Body of pancreas (tissue), 4 donors: ENCODE results near the gene TOP2A.

ENCODE experiments used
- CTCF ChIP-seq, 7 experiments: fragments of 450-650 bp in 4 of 7; fragments of 200-600 bp in 3 of 7; sonication (generic) in 3 of 7; IDR thresholded peaks; one replicate each; pipeline ENCODE4 v1.5.1; 2016 to 2019; ENCODE audit warnings: antibody characterized with exemption in 7 of 7
- POLR2A ChIP-seq, 3 donors: fragments of 450-650 bp; IDR thresholded peaks; one replicate each; pipeline ENCODE4 v1.6.1; 2016; ENCODE audit warnings: antibody characterized with exemption in 3 of 3, mild to moderate bottlenecking in 2 of 3

- TF ChIP-seq CTCF (IDR thresholded peaks at IDR 0.05) (no peak), POLR2A (IDR thresholded peaks at IDR 0.05) (no peak)
Measured at GRCh38 chr17:40452216-40452787, 34.6 kb upstream of the TOP2A start.
